Measurements from ENCODE around the gene SLC25A19. TPM values are rescaled to one million over a fixed set of nuclear protein-coding genes. Genes with fewer than 3 reads are reported as not detected.
"Not testable (repeated sequence)": the region's sequence is repeated elsewhere in the genome, so short reads cannot be mapped to it uniquely, and the experiment has no call there.

The SLC25A19 gene
- total and polyA plus RNA-seq, 4 donors, result 6.7 to 11.7 (median 9.1) TPM

GRCh38 chr17:75307957-75308731 lies 18.9 kb upstream of the SLC25A19 start:
- Histone ChIP-seq H3K27ac (ENCODE audit: low read depth, low read length) (no peak overlapping the region), H3K4me1 (ENCODE audit: control insufficient read depth, insufficient read depth, low read length) (no peaks in the 10 kb centered on the region), H3K4me3 (ENCODE audit: low read depth, low read length) (no peak overlapping the region), H3K36me3 (ENCODE audit: control insufficient read depth, insufficient read depth, low read length) (no peaks in the 10 kb centered on the region), H3K27me3 (ENCODE audit: control insufficient read depth, insufficient read depth, low read length) (no peaks in the 10 kb centered on the region), H3K9me3 (ENCODE audit: control insufficient read depth, insufficient read depth, low read length) (no peaks in the 10 kb centered on the region)
- 89% methylated on average over 9 of the region's 13 CpGs for WGBS (ENCODE audit: insufficient coverage)
- DNase-seq (ENCODE audit: low read depth in 4 of 6, low spot score in 6 of 6), result no peak

- 93% methylated on average over 14 of the region's 17 CpGs for WGBS (ENCODE audit: insufficient coverage)
Measured at GRCh38 chr17:75301502-75302206, 12.4 kb upstream of the SLC25A19 start.

GRCh38 chr17:75301049-75301448 lies 11.8 kb upstream of the SLC25A19 start:
- Histone ChIP-seq H3K27ac (ENCODE audit: low read depth, low read length) (no peak overlapping the region), H3K4me1 (ENCODE audit: control insufficient read depth, insufficient read depth, low read length) (no peaks in the 10 kb centered on the region), H3K4me3 (ENCODE audit: low read depth, low read length) (no peak overlapping the region), H3K36me3 (ENCODE audit: control insufficient read depth, insufficient read depth, low read length) (no peaks in the 10 kb centered on the region), H3K27me3 (ENCODE audit: control insufficient read depth, insufficient read depth, low read length) (no peaks in the 10 kb centered on the region), H3K9me3 (ENCODE audit: control insufficient read depth, insufficient read depth, low read length) (no peaks in the 10 kb centered on the region)
- DNase-seq (ENCODE audit: low read depth in 4 of 6, low spot score in 6 of 6), result no peak
- WGBS (ENCODE audit: insufficient coverage), result 88% methylated on average over 7 of the region's 9 CpGs

More at GRCh38 chr17:75301502-75302206, 12.4 kb upstream of the SLC25A19 start:
- Histone ChIP-seq H3K36me3 (ENCODE audit: control insufficient read depth, insufficient read depth, low read length) (no peaks in the 10 kb centered on the region), H3K27me3 (ENCODE audit: control insufficient read depth, insufficient read depth, low read length) (no peaks in the 10 kb centered on the region), H3K4me1 (ENCODE audit: control insufficient read depth, insufficient read depth, low read length) (no peaks in the 10 kb centered on the region), H3K27ac (ENCODE audit: low read depth, low read length) (no peak overlapping the region), H3K9me3 (ENCODE audit: control insufficient read depth, insufficient read depth, low read length) (no peaks in the 10 kb centered on the region), H3K4me3 (ENCODE audit: low read depth, low read length) (no peak overlapping the region)
- no peak for DNase-seq (ENCODE audit: low read depth in 4 of 6, low spot score in 6 of 6)

GRCh38 chr17:75300280-75300679 lies 11.0 kb upstream of the SLC25A19 start:
- WGBS (ENCODE audit: insufficient coverage), result no CpG with 5 or more reads among the region's 7 CpGs
- H3K36me3 ChIP-seq (ENCODE audit: control insufficient read depth, insufficient read depth, low read length), result no peaks in the 10 kb centered on the region
- DNase-seq (ENCODE audit: low read depth in 4 of 6, low spot score in 6 of 6), result no peak
- H3K4me3 ChIP-seq (ENCODE audit: low read depth, low read length), result no peak overlapping the region
- no peaks in the 10 kb centered on the region for H3K9me3 ChIP-seq (ENCODE audit: control insufficient read depth, insufficient read depth, low read length)
- no peaks in the 10 kb centered on the region for H3K4me1 ChIP-seq (ENCODE audit: control insufficient read depth, insufficient read depth, low read length)
- no peak overlapping the region for H3K27ac ChIP-seq (ENCODE audit: low read depth, low read length)
- H3K27me3 ChIP-seq (ENCODE audit: control insufficient read depth, insufficient read depth, low read length), result no peaks in the 10 kb centered on the region

- 84% methylated on average over 4 of the region's 8 CpGs for WGBS (ENCODE audit: insufficient coverage)
- no peaks in the 10 kb centered on the region for H3K36me3 ChIP-seq (ENCODE audit: control insufficient read depth, insufficient read depth, low read length)
- no peak overlapping the region for H3K4me3 ChIP-seq (ENCODE audit: low read depth, low read length)
- no peaks in the 10 kb centered on the region for H3K27me3 ChIP-seq (ENCODE audit: control insufficient read depth, insufficient read depth, low read length)
- DNase-seq (ENCODE audit: low read depth in 4 of 6, low spot score in 6 of 6), result no peak
- H3K27ac ChIP-seq (ENCODE audit: low read depth, low read length), result peak overlapping the region; percentile 48
- no peaks in the 10 kb centered on the region for H3K9me3 ChIP-seq (ENCODE audit: control insufficient read depth, insufficient read depth, low read length)
- no peaks in the 10 kb centered on the region for H3K4me1 ChIP-seq (ENCODE audit: control insufficient read depth, insufficient read depth, low read length)
Measured at GRCh38 chr17:75295201-75296158, 6.2 kb upstream of the SLC25A19 start.

GRCh38 chr17:75292810-75293448 lies 3.7 kb upstream of the SLC25A19 start:
- H3K4me1 ChIP-seq (ENCODE audit: control insufficient read depth, insufficient read depth, low read length); H3K27ac ChIP-seq (ENCODE audit: low read depth, low read length); H3K27me3 ChIP-seq (ENCODE audit: control insufficient read depth, insufficient read depth, low read length); H3K36me3 ChIP-seq (ENCODE audit: control insufficient read depth, insufficient read depth, low read length); H3K9me3 ChIP-seq (ENCODE audit: control insufficient read depth, insufficient read depth, low read length); H3K4me3 ChIP-seq (ENCODE audit: low read depth, low read length); DNase-seq (ENCODE audit: low read depth in 4 of 6, low spot score in 6 of 6): not testable (repeated sequence)
- 82% methylated on average over 14 of the region's 16 CpGs for WGBS (ENCODE audit: insufficient coverage)

- peak in 2 of 6 donors; percentile 38 to 60 for DNase-seq (ENCODE audit: low read depth in 4 of 6, low spot score in 6 of 6)
- peaks cover 4% of the 10 kb centered on the region for H3K4me1 ChIP-seq (ENCODE audit: control insufficient read depth, insufficient read depth, low read length)
- no peaks in the 10 kb centered on the region for H3K27me3 ChIP-seq (ENCODE audit: control insufficient read depth, insufficient read depth, low read length)
- WGBS (ENCODE audit: insufficient coverage), result 0% methylated on average over 6 of the region's 26 CpGs
- no peaks in the 10 kb centered on the region for H3K9me3 ChIP-seq (ENCODE audit: control insufficient read depth, insufficient read depth, low read length)
- peak overlapping the region; percentile 92 for H3K27ac ChIP-seq (ENCODE audit: low read depth, low read length)
- H3K4me3 ChIP-seq (ENCODE audit: low read depth, low read length), result peak overlapping the region; percentile 85
- peaks cover 6% of the 10 kb centered on the region for H3K36me3 ChIP-seq (ENCODE audit: control insufficient read depth, insufficient read depth, low read length)
Measured at GRCh38 chr17:75289832-75290337, 652 bp upstream of the SLC25A19 start.

- Histone ChIP-seq H3K9me3 (ENCODE audit: control insufficient read depth, insufficient read depth, low read length) (no peaks in the 10 kb centered on the region), H3K4me3 (ENCODE audit: low read depth, low read length) (peak overlapping the region; percentile 85), H3K36me3 (ENCODE audit: control insufficient read depth, insufficient read depth, low read length) (peaks cover 6% of the 10 kb centered on the region), H3K27ac (ENCODE audit: low read depth, low read length) (peak overlapping the region; percentile 66), H3K27me3 (ENCODE audit: control insufficient read depth, insufficient read depth, low read length) (no peaks in the 10 kb centered on the region), H3K4me1 (ENCODE audit: control insufficient read depth, insufficient read depth, low read length) (peaks cover 4% of the 10 kb centered on the region)
- DNase-seq (ENCODE audit: low read depth in 4 of 6, low spot score in 6 of 6), result no peak
- WGBS (ENCODE audit: insufficient coverage), result 0% methylated on average over 14 of the region's 14 CpGs
Measured at GRCh38 chr17:75288770-75289114, 491 bp downstream of the SLC25A19 start.

GRCh38 chr17:75288359-75288758 lies 874 bp downstream of the SLC25A19 start:
- Histone ChIP-seq H3K4me1 (ENCODE audit: control insufficient read depth, insufficient read depth, low read length) (peaks cover 4% of the 10 kb centered on the region), H3K9me3 (ENCODE audit: control insufficient read depth, insufficient read depth, low read length) (no peaks in the 10 kb centered on the region), H3K27me3 (ENCODE audit: control insufficient read depth, insufficient read depth, low read length) (no peaks in the 10 kb centered on the region), H3K27ac (ENCODE audit: low read depth, low read length) (no peak overlapping the region), H3K36me3 (ENCODE audit: control insufficient read depth, insufficient read depth, low read length) (peaks cover 7% of the 10 kb centered on the region), H3K4me3 (ENCODE audit: low read depth, low read length) (peak overlapping the region; percentile 85)
- no CpG with 5 or more reads among the region's 2 CpGs for WGBS (ENCODE audit: insufficient coverage)
- DNase-seq (ENCODE audit: low read depth in 4 of 6, low spot score in 6 of 6), result no peak
